Lower leg skin (tissue), 3 donors: ENCODE results near the gene EVI5.

Experiments used
- POLR2A ChIP-seq, 2 donors: fragments of 450-650 bp; IDR thresholded peaks; one replicate each; pipeline ENCODE4 v1.6.1; 2016 to 2017; ENCODE audit warnings: antibody characterized with exemption in 2 of 2, mild to moderate bottlenecking in 1 of 2, moderate library complexity in 1 of 2
- TF ChIP-seq, protein P1 (sequence below), 3 donors: fragments of 450-650 bp; IDR thresholded peaks; one replicate each; pipeline ENCODE4 v1.5.1; 2016; ENCODE audit warnings: antibody characterized with exemption in 3 of 3, mild to moderate bottlenecking in 3 of 3, moderate library complexity in 2 of 3

DNA sequence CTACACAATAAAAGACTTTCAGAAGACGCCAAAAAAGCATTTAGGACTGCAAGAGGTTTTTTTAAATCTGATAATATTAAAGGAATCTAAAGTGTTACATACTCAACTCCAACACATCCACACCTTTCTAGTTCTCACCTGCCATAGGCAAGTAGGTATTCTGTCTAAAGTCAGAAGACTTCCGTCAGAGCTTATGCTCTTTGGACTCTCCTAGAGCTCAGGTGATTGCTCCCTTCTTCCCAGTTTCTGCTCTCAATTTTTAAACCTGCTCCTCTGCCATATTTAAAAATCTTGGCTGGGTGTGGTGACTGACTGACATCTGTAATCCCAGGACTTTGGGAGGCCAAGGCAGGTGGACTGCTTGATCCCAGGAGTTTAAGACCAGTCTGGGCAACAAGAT is 16.6 kb downstream of the EVI5 start:
- TF ChIP-seq, protein P1, sequence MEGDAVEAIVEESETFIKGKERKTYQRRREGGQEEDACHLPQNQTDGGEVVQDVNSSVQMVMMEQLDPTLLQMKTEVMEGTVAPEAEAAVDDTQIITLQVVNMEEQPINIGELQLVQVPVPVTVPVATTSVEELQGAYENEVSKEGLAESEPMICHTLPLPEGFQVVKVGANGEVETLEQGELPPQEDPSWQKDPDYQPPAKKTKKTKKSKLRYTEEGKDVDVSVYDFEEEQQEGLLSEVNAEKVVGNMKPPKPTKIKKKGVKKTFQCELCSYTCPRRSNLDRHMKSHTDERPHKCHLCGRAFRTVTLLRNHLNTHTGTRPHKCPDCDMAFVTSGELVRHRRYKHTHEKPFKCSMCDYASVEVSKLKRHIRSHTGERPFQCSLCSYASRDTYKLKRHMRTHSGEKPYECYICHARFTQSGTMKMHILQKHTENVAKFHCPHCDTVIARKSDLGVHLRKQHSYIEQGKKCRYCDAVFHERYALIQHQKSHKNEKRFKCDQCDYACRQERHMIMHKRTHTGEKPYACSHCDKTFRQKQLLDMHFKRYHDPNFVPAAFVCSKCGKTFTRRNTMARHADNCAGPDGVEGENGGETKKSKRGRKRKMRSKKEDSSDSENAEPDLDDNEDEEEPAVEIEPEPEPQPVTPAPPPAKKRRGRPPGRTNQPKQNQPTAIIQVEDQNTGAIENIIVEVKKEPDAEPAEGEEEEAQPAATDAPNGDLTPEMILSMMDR (IDR thresholded peaks at IDR 0.05): no peak
- TF ChIP-seq POLR2A (IDR thresholded peaks at IDR 0.05): no peak
